CD14-positive monocyte (primary cell): Measurements from ENCODE around the gene ISLR2. TPM values are rescaled to one million over a fixed set of nuclear protein-coding genes. Genes with fewer than 3 reads are reported as not detected.

Source experiments
- DNase-seq, 3 donors: peaks; one replicate each; pipeline ENCODE4 v3.0.0-alpha.2; 2011 to 2022
- H2AFZ ChIP-seq: 2 replicates; pipeline ENCODE4 v1.6.0; 2012; ENCODE audit warnings: mild to moderate bottlenecking, low read depth, low read length, inconsistent platforms; ENCODE audit not compliant: insufficient read depth, poor library complexity, severe bottlenecking
- H3K27ac ChIP-seq, 2 donors: 1 replicate in 1 of 2; 2 replicates in 1 of 2; pipeline ENCODE4 v1.5.1; 2012 to 2013; ENCODE audit warnings: low read length in 2 of 2, control low read depth in 1 of 2, inconsistent platforms in 1 of 2, low read depth in 1 of 2, mild to moderate bottlenecking in 1 of 2
- H3K27me3 ChIP-seq, 2 donors: one replicate each; pipeline versions ENCODE4 v1.6.0 to v1.6.1; 2011 to 2013; ENCODE audit warnings: low read length in 2 of 2; ENCODE audit not compliant: control insufficient read depth in 2 of 2, insufficient read depth in 2 of 2
- H3K36me3 ChIP-seq, 2 donors: replicated peaks in 1 of 2; 1 replicate in 1 of 2; 2 replicates in 1 of 2; pipeline versions ENCODE4 v1.5.1 to v1.6.1; 2012 to 2013; ENCODE audit warnings: low read length in 2 of 2, control low read depth in 1 of 2, inconsistent platforms in 1 of 2, mild to moderate bottlenecking in 1 of 2; ENCODE audit not compliant: insufficient read depth in 2 of 2, control insufficient read depth in 1 of 2
- H3K4me1 ChIP-seq, 2 donors: 1 replicate in 1 of 2; 2 replicates in 1 of 2; pipeline versions ENCODE4 v1.5.1 to v1.6.1; 2012 to 2013; ENCODE audit warnings: low read length in 2 of 2, control low read depth in 1 of 2, inconsistent platforms in 1 of 2, mild to moderate bottlenecking in 1 of 2, moderate library complexity in 1 of 2; ENCODE audit not compliant: insufficient read depth in 2 of 2, control insufficient read depth in 1 of 2
- H3K4me2 ChIP-seq: replicated peaks from 2 replicates; pipeline ENCODE3; 2012; ENCODE audit warnings: low read length, moderate library complexity, mild to moderate bottlenecking; ENCODE audit not compliant: poor library complexity, severe bottlenecking; ENCODE audit errors: extremely low read depth
- H3K4me3 ChIP-seq, 3 experiments: fragments of 200-600 bp in 1 of 3; sonication (generic) in 1 of 3; replicated peaks in 1 of 3; 1 replicate in 2 of 3; 2 replicates in 1 of 3; pipeline ENCODE4 v1.5.1; 2011 to 2013; ENCODE audit warnings: low read length in 3 of 3, mild to moderate bottlenecking in 3 of 3, control low read depth in 2 of 3, low read depth in 2 of 3, inconsistent platforms in 1 of 3, moderate library complexity in 1 of 3
- H3K79me2 ChIP-seq: 2 replicates; pipeline ENCODE4 v1.6.0; 2012; ENCODE audit warnings: mild to moderate bottlenecking, control low read depth, inconsistent platforms, low read length, moderate library complexity; ENCODE audit not compliant: insufficient read depth
- H3K9ac ChIP-seq: 2 replicates; pipeline ENCODE4 v1.6.0; 2017; ENCODE audit warnings: low read length, mild to moderate bottlenecking; ENCODE audit not compliant: insufficient read depth, poor library complexity, severe bottlenecking
- H3K9me3 ChIP-seq, 2 donors: replicated peaks in 1 of 2; 1 replicate in 1 of 2; 2 replicates in 1 of 2; pipeline versions ENCODE4 v1.5.1 to v1.6.1; 2012 to 2013; ENCODE audit warnings: low read length in 2 of 2, control low read depth in 1 of 2; ENCODE audit not compliant: control insufficient read depth in 1 of 2, insufficient read depth in 1 of 2
- H4K20me1 ChIP-seq: 2 replicates; pipeline ENCODE4 v1.6.0; 2012; ENCODE audit warnings: mild to moderate bottlenecking, low read length, control low read depth, moderate library complexity; ENCODE audit not compliant: insufficient read depth
- H3K27ac Mint-ChIP-seq, 7 donors: one replicate each; pipeline ENCODE4 v1.8.0; 2020; ENCODE audit warnings: mild to moderate bottlenecking in 7 of 7, mixed read lengths in 7 of 7, moderate library complexity in 6 of 7, inconsistent platforms in 2 of 7
- H3K27me3 Mint-ChIP-seq, 3 donors: one replicate each; pipeline ENCODE4 v1.8.0; 2021 to 2022; ENCODE audit warnings: low read depth in 3 of 3, mild to moderate bottlenecking in 3 of 3, mixed read lengths in 3 of 3, moderate library complexity in 3 of 3, inconsistent platforms in 1 of 3
- H3K36me3 Mint-ChIP-seq, 2 donors: one replicate each; pipeline ENCODE4 v1.8.0; 2020; ENCODE audit warnings: mixed read lengths in 2 of 2, inconsistent platforms in 1 of 2, mild to moderate bottlenecking in 1 of 2
- H3K4me1 Mint-ChIP-seq: one replicate; pipeline ENCODE4 v1.8.0; 2020; ENCODE audit warnings: mild to moderate bottlenecking, mixed read lengths
- H3K4me3 Mint-ChIP-seq, 2 donors: one replicate each; pipeline ENCODE4 v1.8.0; 2020; ENCODE audit warnings: mild to moderate bottlenecking in 2 of 2, mixed read lengths in 2 of 2, moderate library complexity in 1 of 2
- H3K9me3 Mint-ChIP-seq, 7 donors: one replicate each; pipeline ENCODE4 v1.8.0; 2020 to 2022; ENCODE audit warnings: mixed read lengths in 7 of 7, mild to moderate bottlenecking in 6 of 7, moderate library complexity in 6 of 7, inconsistent platforms in 2 of 7
- CTCF ChIP-seq: fragments of 200-600 bp; IDR thresholded peaks from one replicate; pipeline ENCODE4 v1.8.0; 2022; ENCODE audit warnings: antibody characterized with exemption, mild to moderate bottlenecking
- WGBS: methylation state at CpG from one replicate; pipeline ENCODE4 v1.1.5; 2013; ENCODE audit warnings: missing lambda C conversion rate; ENCODE audit not compliant: insufficient coverage; 5-methylcytosine and 5-hydroxymethylcytosine counted together
- intact Hi-C, 2 donors: fragments of 100-400 bp; cut with micrococcal nuclease; formaldehyde crosslinking; loops; one replicate each; pipeline versions ENCODE4 v1.15.0 to v1.15.1; 2023
- polyA plus RNA-seq, 3 donors: library from polyadenylated mRNA; depleted of rRNA in 1 of 3; unstranded in 2 of 3; stranded (reverse) in 1 of 3; fragments of 300-500 nt in 2 of 3; fragments of >200 nt in 1 of 3; fragmentation: Illumina TruSeq in 2 of 3; gene quantifications; 1 replicate in 2 of 3; 2 replicates in 1 of 3; pipeline ENCODE4 v1.2.3, GENCODE V29; 2012 to 2021

The ISLR2 gene
- polyA plus RNA-seq, 3 donors = not detected

GRCh38 chr15:74176262-74177214 is 46.2 kb downstream of the ISLR2 start:
- no peaks in the 10 kb centered on the region for H3K79me2 ChIP-seq
- Mint-ChIP-seq H3K27me3 (peaks cover 6 to 9% (median 7%) of the 10 kb centered on the region in 3 donors), H3K4me1 (no peaks in the 10 kb centered on the region), H3K36me3 (no peaks in the 10 kb centered on the region), H3K27ac (no peak overlapping the region), H3K9me3 (no peaks in the 10 kb centered on the region), H3K4me3 (no peak overlapping the region)
- H3K36me3 ChIP-seq = no peaks in the 10 kb centered on the region
- H3K4me1 ChIP-seq = no peaks in the 10 kb centered on the region
- H3K9ac ChIP-seq = no peak overlapping the region
- H3K27ac ChIP-seq = no peak overlapping the region
- no peaks in the 10 kb centered on the region for H4K20me1 ChIP-seq
- no peak overlapping the region for H2AFZ ChIP-seq
- H3K27me3 ChIP-seq = no peaks in the 10 kb centered on the region
- no peak for TF ChIP-seq CTCF
- no peak for DNase-seq
- no peaks in the 10 kb centered on the region for H3K9me3 ChIP-seq
- no peak overlapping the region for H3K4me2 ChIP-seq
- no peak overlapping the region for H3K4me3 ChIP-seq
- intact Hi-C loops = no loop called here
- 94% methylated on average over 10 of the region's 10 CpGs for WGBS

GRCh38 chr15:74178326-74179100 is 48.1 kb downstream of the ISLR2 start:
- Mint-ChIP-seq H3K4me1 (no peaks in the 10 kb centered on the region), H3K9me3 (no peaks in the 10 kb centered on the region), H3K36me3 (no peaks in the 10 kb centered on the region), H3K4me3 (no peak overlapping the region), H3K27me3 (peaks cover 5 to 9% (median 6%) of the 10 kb centered on the region in 3 donors), H3K27ac (no peak overlapping the region)
- Histone ChIP-seq H3K9ac (no peak overlapping the region), H3K27ac (no peak overlapping the region), H3K9me3 (no peaks in the 10 kb centered on the region), H3K79me2 (no peaks in the 10 kb centered on the region), H3K4me2 (no peak overlapping the region), H3K27me3 (no peaks in the 10 kb centered on the region), H3K4me3 (no peak overlapping the region), H3K4me1 (no peaks in the 10 kb centered on the region), H2AFZ (no peak overlapping the region), H4K20me1 (no peaks in the 10 kb centered on the region), H3K36me3 (no peaks in the 10 kb centered on the region)
- 97% methylated on average over 6 of the region's 7 CpGs for WGBS
- intact Hi-C loops = no loop called here
- DNase-seq = no peak
- TF ChIP-seq CTCF = no peak
